Measurements from ENCODE around the gene CDKL2. TPM values are rescaled to one million over a fixed set of nuclear protein-coding genes. Genes with fewer than 3 reads are reported as not detected.

The CDKL2 gene
- total and polyA plus RNA-seq, 9 of the 15 experiments (the other 6 are each of a cell fraction or from before 2014, with no cell fraction given): 0.01 to 0.16 TPM; not detected in 7

DNA sequence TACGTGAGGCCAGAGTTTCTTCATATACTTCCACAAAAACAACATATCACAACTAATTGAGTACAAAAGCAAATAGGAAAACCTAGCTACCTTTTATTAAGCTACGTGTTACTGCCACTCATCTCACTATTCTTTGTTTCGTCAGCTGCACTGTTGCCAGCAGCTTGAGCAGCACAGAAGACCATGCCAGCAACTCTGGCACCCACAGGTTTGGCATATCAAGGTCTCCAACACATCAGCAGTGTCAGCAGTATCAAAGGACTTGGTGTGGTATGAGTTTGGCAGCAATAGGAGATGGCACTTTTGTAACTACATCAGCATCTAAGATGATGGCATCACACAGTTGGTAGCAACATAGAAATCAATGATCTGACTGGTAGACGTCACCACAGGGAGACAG lies 30.7 kb downstream of the CDKL2 start (continued):
- TF ChIP-seq, protein P1, sequence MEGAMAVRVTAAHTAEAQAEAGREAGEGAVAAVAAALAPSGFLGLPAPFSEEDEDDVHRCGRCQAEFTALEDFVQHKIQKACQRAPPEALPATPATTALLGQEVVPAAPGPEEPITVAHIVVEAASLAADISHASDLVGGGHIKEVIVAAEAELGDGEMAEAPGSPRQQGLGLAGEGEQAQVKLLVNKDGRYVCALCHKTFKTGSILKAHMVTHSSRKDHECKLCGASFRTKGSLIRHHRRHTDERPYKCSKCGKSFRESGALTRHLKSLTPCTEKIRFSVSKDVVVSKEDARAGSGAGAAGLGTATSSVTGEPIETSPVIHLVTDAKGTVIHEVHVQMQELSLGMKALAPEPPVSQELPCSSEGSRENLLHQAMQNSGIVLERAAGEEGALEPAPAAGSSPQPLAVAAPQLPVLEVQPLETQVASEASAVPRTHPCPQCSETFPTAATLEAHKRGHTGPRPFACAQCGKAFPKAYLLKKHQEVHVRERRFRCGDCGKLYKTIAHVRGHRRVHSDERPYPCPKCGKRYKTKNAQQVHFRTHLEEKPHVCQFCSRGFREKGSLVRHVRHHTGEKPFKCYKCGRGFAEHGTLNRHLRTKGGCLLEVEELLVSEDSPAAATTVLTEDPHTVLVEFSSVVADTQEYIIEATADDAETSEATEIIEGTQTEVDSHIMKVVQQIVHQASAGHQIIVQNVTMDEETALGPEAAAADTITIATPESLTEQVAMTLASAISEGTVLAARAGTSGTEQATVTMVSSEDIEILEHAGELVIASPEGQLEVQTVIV (CRISPR knock-in tag; IDR thresholded peaks at IDR 0.05; ENCODE audit: borderline replicate concordance): no peak
- TF ChIP-seq, protein P2, sequence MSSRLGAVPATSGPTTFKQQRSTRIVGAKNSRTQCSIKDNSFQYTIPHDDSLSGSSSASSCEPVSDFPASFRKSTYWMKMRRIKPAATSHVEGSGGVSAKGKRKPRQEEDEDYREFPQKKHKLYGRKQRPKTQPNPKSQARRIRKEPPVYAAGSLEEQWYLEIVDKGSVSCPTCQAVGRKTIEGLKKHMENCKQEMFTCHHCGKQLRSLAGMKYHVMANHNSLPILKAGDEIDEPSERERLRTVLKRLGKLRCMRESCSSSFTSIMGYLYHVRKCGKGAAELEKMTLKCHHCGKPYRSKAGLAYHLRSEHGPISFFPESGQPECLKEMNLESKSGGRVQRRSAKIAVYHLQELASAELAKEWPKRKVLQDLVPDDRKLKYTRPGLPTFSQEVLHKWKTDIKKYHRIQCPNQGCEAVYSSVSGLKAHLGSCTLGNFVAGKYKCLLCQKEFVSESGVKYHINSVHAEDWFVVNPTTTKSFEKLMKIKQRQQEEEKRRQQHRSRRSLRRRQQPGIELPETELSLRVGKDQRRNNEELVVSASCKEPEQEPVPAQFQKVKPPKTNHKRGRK (tag; IDR thresholded peaks at IDR 0.05): no peak
- no peak for TF ChIP-seq ELF2 (CRISPR knock-in tag; IDR thresholded peaks at IDR 0.05)
- TF ChIP-seq MYNN (IDR thresholded peaks at IDR 0.05): no peak
- no peak for TF ChIP-seq MYNN (CRISPR knock-in tag; IDR thresholded peaks at IDR 0.05)
- TF ChIP-seq, protein P3, sequence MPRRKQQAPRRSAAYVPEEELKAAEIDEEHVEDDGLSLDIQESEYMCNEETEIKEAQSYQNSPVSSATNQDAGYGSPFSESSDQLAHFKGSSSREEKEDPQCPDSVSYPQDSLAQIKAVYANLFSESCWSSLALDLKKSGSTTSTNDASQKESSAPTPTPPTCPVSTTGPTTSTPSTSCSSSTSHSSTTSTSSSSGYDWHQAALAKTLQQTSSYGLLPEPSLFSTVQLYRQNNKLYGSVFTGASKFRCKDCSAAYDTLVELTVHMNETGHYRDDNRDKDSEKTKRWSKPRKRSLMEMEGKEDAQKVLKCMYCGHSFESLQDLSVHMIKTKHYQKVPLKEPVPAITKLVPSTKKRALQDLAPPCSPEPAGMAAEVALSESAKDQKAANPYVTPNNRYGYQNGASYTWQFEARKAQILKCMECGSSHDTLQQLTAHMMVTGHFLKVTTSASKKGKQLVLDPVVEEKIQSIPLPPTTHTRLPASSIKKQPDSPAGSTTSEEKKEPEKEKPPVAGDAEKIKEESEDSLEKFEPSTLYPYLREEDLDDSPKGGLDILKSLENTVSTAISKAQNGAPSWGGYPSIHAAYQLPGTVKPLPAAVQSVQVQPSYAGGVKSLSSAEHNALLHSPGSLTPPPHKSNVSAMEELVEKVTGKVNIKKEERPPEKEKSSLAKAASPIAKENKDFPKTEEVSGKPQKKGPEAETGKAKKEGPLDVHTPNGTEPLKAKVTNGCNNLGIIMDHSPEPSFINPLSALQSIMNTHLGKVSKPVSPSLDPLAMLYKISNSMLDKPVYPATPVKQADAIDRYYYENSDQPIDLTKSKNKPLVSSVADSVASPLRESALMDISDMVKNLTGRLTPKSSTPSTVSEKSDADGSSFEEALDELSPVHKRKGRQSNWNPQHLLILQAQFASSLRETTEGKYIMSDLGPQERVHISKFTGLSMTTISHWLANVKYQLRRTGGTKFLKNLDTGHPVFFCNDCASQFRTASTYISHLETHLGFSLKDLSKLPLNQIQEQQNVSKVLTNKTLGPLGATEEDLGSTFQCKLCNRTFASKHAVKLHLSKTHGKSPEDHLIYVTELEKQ (CRISPR knock-in tag; IDR thresholded peaks at IDR 0.05): no peak
- no peak for TF ChIP-seq CEBPB (tag; IDR thresholded peaks at IDR 0.05)
- TF ChIP-seq SREBF2 (CRISPR knock-in tag; IDR thresholded peaks at IDR 0.05): no peak
- TF ChIP-seq ARHGAP35 (IDR thresholded peaks at IDR 0.05; ENCODE audit: partially characterized antibody): no peak

Measured in K562 (cell line).